HG02973 (cell line): ENCODE results near the gene ARL13B.
"Not testable (repeated sequence)": the region's sequence is repeated elsewhere in the genome, so short reads cannot be mapped to it uniquely, and the experiment has no call there.

ENCODE experiments used
- ATAC-seq: cut with Tn5 transposase; IDR thresholded peaks from one replicate; pipeline ENCODE4 v1.9.1; 2021; ENCODE audit warnings: moderate library complexity; ENCODE audit not compliant: unreplicated experiment

The ARL13B gene

GRCh38 chr3:94050546-94050945, 70.6 kb downstream of the ARL13B start:
- no peak for ATAC-seq

GRCh38 chr3:94061297-94061696, 81.3 kb downstream of the ARL13B start:
- no peak for ATAC-seq

GRCh38 chr3:94062513-94063404, 82.8 kb downstream of the ARL13B start, which contains the start of the genes DHFR2 and NSUN3:
Gene DHFR2 (minus strand): TSS chr3:94062916. CDS start chr3:94061511, 1,405 bp downstream.
Gene NSUN3 (plus strand): TSS chr3:94063061. CDS start chr3:94063127, 66 bp downstream.
- peak; percentile 92 for ATAC-seq

- no peak for ATAC-seq
These were observed 83.7 kb downstream of the ARL13B start for GRCh38 chr3:94063496-94064119.

GRCh38 chr3:94064243-94064860, 84.4 kb downstream of the ARL13B start:
- ATAC-seq, result no peak

GRCh38 chr3:94065122-94065521, 85.2 kb downstream of the ARL13B start:
- no peak for ATAC-seq

- ATAC-seq, result no peak
These were observed 86.0 kb downstream of the ARL13B start for GRCh38 chr3:94065819-94066480.

GRCh38 chr3:94066506-94067500, 86.8 kb downstream of the ARL13B start:
- ATAC-seq, result no peak

GRCh38 chr3:94069194-94069813, 89.3 kb downstream of the ARL13B start:
- no peak for ATAC-seq

- peak; percentile 77 for ATAC-seq
These were observed 90.5 kb downstream of the ARL13B start for GRCh38 chr3:94070341-94070911.

GRCh38 chr3:94071713-94072284, 91.8 kb downstream of the ARL13B start:
- peak; percentile 71 for ATAC-seq

- ATAC-seq, result no peak
These were observed 96.1 kb downstream of the ARL13B start for GRCh38 chr3:94076055-94076454.

- ATAC-seq, result not testable (repeated sequence)
These were observed 100.6 kb downstream of the ARL13B start for GRCh38 chr3:94080552-94080951.

- no peak for ATAC-seq
These were observed 101.9 kb downstream of the ARL13B start for GRCh38 chr3:94081884-94082283.

GRCh38 chr3:94082391-94082937, 102.5 kb downstream of the ARL13B start:
- ATAC-seq, result no peak

GRCh38 chr3:94083261-94083660, 103.3 kb downstream of the ARL13B start:
- ATAC-seq, result no peak

- no peak for ATAC-seq
These were observed 109.2 kb downstream of the ARL13B start for GRCh38 chr3:94089126-94089525.

- no peak for ATAC-seq
These were observed 112.1 kb downstream of the ARL13B start for GRCh38 chr3:94092086-94092485.
